ENCODE data around the gene APOE.

APOE gene

DNA sequence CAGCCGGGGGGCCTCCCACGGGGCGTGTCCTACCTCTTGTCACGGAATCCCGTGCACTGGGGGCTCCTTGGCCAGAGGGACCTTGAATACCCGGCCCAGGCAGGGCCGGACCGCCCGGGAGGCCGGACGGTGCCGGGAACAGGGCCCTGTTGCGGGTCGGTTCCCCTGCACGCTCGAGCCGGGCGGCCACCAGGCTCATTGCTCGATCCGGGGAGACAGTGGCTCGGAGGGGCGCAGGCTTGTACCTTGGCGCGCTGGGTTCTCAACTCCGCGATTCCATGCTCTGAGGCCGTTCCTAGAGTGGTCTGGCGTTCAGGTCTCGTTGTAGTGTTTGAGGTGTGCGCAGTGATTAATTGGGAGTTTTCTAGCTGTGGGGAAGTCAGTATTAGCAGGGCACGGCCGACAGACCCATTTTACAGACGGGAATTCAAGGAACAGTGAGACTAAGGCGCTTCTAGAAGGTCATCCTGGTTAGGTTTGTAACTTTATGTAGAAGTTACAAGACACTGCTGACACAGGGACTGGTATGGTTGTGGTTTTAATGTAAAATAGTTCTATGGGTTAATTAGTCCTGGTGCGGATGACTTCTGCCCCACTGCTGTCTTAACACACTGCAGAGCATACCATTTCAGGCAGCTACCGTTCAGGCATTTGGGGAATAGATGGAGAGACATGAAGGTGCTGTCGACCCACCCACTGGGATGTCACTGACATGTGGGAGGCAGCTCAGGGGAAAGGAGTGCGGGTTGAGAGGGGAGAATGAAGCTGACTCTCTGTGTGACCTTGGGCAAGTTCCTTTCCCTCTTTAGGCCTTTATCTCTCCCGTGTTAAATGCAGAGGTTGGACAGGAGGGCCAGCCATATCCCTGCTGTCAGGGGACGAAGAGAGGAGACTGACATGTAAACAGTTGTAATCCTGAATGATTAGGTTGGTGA lies 50.2 kb downstream of the APOE start:
- TF ChIP-seq, protein P1, sequence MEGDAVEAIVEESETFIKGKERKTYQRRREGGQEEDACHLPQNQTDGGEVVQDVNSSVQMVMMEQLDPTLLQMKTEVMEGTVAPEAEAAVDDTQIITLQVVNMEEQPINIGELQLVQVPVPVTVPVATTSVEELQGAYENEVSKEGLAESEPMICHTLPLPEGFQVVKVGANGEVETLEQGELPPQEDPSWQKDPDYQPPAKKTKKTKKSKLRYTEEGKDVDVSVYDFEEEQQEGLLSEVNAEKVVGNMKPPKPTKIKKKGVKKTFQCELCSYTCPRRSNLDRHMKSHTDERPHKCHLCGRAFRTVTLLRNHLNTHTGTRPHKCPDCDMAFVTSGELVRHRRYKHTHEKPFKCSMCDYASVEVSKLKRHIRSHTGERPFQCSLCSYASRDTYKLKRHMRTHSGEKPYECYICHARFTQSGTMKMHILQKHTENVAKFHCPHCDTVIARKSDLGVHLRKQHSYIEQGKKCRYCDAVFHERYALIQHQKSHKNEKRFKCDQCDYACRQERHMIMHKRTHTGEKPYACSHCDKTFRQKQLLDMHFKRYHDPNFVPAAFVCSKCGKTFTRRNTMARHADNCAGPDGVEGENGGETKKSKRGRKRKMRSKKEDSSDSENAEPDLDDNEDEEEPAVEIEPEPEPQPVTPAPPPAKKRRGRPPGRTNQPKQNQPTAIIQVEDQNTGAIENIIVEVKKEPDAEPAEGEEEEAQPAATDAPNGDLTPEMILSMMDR (IDR thresholded peaks at IDR 0.05): no peak
- H3K9me3 ChIP-seq: no peaks in the 10 kb centered on the region
- peak overlapping the region; percentile 86 to 98 for H3K4me3 ChIP-seq (ENCODE audit: low read depth in 1 of 2, low read length in 1 of 2)
- H3K27ac ChIP-seq: peak overlapping the region; percentile 90
- H3K36me3 ChIP-seq: peaks cover 6% of the 10 kb centered on the region
- H3K27me3 ChIP-seq: no peaks in the 10 kb centered on the region
- H3K4me1 ChIP-seq (ENCODE audit: control insufficient read depth in 1 of 2, insufficient read depth in 1 of 2, low read depth in 1 of 2, low read length in 1 of 2): peaks cover 27 to 29% of the 10 kb centered on the region in 2 experiments

DNA sequence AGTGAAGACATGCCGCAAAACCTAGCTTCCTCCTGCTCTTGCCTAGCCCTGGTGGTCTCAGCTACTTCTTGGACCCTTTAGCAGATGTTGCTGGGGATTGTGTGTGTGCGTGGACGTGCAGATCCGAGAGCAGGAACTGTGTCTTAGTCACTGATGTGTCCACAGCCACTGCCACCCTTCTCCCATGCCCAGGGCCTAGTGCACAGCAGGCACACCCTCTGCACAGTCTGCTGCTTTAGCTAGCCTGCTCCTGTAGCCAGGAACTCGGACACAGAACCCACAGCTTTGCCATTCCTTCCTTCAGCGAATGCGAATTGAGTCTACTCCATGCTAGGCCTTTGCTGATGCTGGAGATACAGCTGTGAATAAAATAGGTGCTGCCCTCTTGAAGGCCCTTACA lies 51.9 kb downstream of the APOE start:
- Histone ChIP-seq H3K9me3 (no peaks in the 10 kb centered on the region), H3K27ac (no peak overlapping the region), H3K36me3 (peaks cover 18% of the 10 kb centered on the region), H3K27me3 (no peaks in the 10 kb centered on the region), H3K4me3 (ENCODE audit: low read depth in 1 of 2, low read length in 1 of 2) (no peak overlapping the region), H3K4me1 (ENCODE audit: control insufficient read depth in 1 of 2, insufficient read depth in 1 of 2, low read depth in 1 of 2, low read length in 1 of 2) (peaks cover 27 to 29% of the 10 kb centered on the region in 2 experiments)
- TF ChIP-seq, protein P1 (IDR thresholded peaks at IDR 0.05): no peak

DNA sequence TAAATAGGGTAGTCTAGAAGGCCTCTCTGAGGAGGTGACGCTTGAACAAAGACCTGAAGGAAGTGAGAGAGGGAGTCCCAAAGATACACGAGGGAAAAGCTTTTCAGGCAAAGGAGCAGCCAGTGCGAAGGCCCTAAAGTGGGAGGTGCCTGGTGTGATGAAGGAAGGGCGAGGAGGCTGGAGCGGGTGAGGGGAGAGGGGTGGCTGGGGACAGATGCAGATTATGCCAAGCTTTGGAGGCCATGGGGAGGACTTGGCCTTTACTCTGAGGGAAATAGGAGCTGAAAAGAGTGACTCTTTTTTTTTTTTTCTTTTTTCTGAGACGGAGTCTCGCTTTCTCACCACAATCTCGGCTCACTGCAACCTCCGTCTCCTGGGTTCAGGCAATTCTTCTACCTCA lies 52.5 kb downstream of the APOE start:
- peaks cover 27 to 29% of the 10 kb centered on the region in 2 experiments for H3K4me1 ChIP-seq (ENCODE audit: control insufficient read depth in 1 of 2, insufficient read depth in 1 of 2, low read depth in 1 of 2, low read length in 1 of 2)

More for the DNA sequence above, 52.5 kb downstream of the APOE start:
- Histone ChIP-seq H3K27me3 (no peaks in the 10 kb centered on the region), H3K36me3 (peaks cover 22% of the 10 kb centered on the region), H3K9me3 (no peaks in the 10 kb centered on the region), H3K27ac (no peak overlapping the region), H3K4me3 (ENCODE audit: low read depth in 1 of 2, low read length in 1 of 2) (no peak overlapping the region)
- TF ChIP-seq, protein P1 (IDR thresholded peaks at IDR 0.05): no peak
